Nephron progenitor cell (in vitro differentiated cells): ENCODE results near the gene CDH4.
"Not testable (repeated sequence)": the region's sequence is repeated elsewhere in the genome, so short reads cannot be mapped to it uniquely, and the experiment has no call there.

Source experiments
- DNase-seq: peaks from one replicate; pipeline ENCODE4 v3.0.0; 2021
- H3K27ac Mint-ChIP-seq: 2 replicates; pipeline ENCODE4 v1.8.0; 2021; ENCODE audit warnings: mild to moderate bottlenecking, moderate library complexity, mixed read lengths
- H3K27me3 Mint-ChIP-seq: 2 replicates; pipeline ENCODE4 v1.8.0; 2021; ENCODE audit warnings: mild to moderate bottlenecking, low read depth, mixed read lengths; ENCODE audit not compliant: poor library complexity
- H3K36me3 Mint-ChIP-seq: 2 replicates; pipeline ENCODE4 v1.8.0; 2021; ENCODE audit warnings: low read depth, mixed read lengths
- H3K4me1 Mint-ChIP-seq: 2 replicates; pipeline ENCODE4 v1.8.0; 2021; ENCODE audit warnings: mixed read lengths
- H3K4me3 Mint-ChIP-seq: 2 replicates; pipeline ENCODE4 v1.8.0; 2021; ENCODE audit warnings: mild to moderate bottlenecking, moderate library complexity, mixed read lengths
- H3K9me3 Mint-ChIP-seq: 2 replicates; pipeline ENCODE4 v1.8.0; 2021; ENCODE audit warnings: mild to moderate bottlenecking, moderate library complexity, mixed read lengths
- TF ChIP-seq, protein P1 (sequence below): fragments of 200-600 bp; sonication (generic); IDR thresholded peaks from 2 replicates; pipeline ENCODE4 v1.5.0; 2021; ENCODE audit warnings: antibody characterized with exemption

The CDH4 gene

GRCh38 chr20:61399433-61399832, 147.4 kb downstream of the CDH4 start:
- no peak for DNase-seq
- Mint-ChIP-seq H3K9me3 (no peaks in the 10 kb centered on the region), H3K4me3 (no peak overlapping the region), H3K27ac (no peak overlapping the region), H3K4me1 (no peaks in the 10 kb centered on the region), H3K27me3 (no peaks in the 10 kb centered on the region), H3K36me3 (no peaks in the 10 kb centered on the region)
- TF ChIP-seq, protein P1, sequence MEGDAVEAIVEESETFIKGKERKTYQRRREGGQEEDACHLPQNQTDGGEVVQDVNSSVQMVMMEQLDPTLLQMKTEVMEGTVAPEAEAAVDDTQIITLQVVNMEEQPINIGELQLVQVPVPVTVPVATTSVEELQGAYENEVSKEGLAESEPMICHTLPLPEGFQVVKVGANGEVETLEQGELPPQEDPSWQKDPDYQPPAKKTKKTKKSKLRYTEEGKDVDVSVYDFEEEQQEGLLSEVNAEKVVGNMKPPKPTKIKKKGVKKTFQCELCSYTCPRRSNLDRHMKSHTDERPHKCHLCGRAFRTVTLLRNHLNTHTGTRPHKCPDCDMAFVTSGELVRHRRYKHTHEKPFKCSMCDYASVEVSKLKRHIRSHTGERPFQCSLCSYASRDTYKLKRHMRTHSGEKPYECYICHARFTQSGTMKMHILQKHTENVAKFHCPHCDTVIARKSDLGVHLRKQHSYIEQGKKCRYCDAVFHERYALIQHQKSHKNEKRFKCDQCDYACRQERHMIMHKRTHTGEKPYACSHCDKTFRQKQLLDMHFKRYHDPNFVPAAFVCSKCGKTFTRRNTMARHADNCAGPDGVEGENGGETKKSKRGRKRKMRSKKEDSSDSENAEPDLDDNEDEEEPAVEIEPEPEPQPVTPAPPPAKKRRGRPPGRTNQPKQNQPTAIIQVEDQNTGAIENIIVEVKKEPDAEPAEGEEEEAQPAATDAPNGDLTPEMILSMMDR: no peak

- DNase-seq: no peak
- Mint-ChIP-seq H3K36me3 (no peaks in the 10 kb centered on the region), H3K9me3 (no peaks in the 10 kb centered on the region), H3K27me3 (no peaks in the 10 kb centered on the region), H3K4me3 (no peak overlapping the region), H3K27ac (no peak overlapping the region), H3K4me1 (no peaks in the 10 kb centered on the region)
- TF ChIP-seq, protein P1: no peak
Observed at GRCh38 chr20:61400499-61400898, 148.4 kb downstream of the CDH4 start.

DNA sequence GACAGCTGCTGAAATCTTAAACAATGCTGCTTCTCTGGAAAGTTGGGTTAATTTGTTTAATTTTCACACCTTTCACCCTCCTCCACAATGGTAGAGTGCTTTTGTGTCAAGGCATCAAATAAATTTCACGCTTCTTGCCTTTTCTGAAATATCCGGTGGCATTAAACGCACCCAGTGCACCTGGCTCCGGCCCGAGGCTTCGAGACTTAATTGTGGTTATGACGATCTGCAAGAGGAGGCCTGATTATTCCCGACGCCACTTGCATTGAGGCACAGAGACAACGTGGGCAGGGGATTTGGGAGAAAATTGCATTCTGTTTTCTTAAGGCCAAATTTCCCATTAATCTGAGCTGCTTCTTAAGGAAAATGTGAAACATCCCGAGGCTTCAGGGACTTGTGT, 152.2 kb downstream of the CDH4 start:
- no peak overlapping the region for H3K27ac Mint-ChIP-seq
- peaks cover 13% of the 10 kb centered on the region for H3K9me3 Mint-ChIP-seq
- DNase-seq: no peak
- TF ChIP-seq, protein P1: no peak
- H3K4me1 Mint-ChIP-seq: no peaks in the 10 kb centered on the region
- no peak overlapping the region for H3K4me3 Mint-ChIP-seq
- peaks cover 2% of the 10 kb centered on the region for H3K27me3 Mint-ChIP-seq
- peaks cover 9% of the 10 kb centered on the region for H3K36me3 Mint-ChIP-seq

DNA sequence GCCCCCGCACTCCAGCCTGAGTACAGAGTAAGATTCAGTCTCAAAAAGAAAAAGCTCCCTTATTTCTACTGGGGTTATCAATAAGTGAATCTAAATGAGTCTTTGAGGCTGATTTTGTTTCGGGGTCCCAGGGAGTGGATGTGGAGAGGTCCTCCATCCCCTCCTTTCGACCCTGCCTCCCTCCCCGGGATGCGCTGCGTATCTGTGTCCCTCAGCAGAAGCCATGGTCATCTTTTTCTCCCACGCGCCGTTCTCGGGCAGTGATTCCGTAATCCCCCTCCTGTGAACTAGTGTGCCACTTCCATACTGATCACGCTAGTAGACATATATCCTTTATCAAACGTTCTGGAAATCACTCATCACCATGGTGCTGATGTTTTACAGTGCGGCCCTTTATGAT, 152.9 kb downstream of the CDH4 start:
- Mint-ChIP-seq H3K36me3 (peaks cover 9% of the 10 kb centered on the region), H3K9me3 (peaks cover 13% of the 10 kb centered on the region)

DNA sequence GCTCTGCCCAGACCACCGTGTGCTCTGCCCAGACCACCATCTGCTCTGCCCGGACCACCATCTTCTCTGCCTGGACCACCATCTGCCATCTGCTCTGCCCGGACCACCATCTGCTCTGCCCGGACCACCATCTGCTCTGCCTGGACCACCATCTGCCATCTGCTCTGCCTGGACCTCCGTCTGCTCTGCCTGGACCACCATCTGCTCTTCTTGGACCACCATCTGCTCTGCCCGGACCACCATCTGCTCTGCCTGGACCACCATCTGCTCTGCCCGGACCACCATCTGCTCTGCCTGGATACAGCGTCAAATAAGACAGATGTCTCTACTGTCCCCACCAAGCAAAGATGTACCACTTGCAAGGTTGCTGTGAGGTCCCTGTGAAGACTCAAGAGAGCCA, 154.7 kb downstream of the CDH4 start:
- H3K4me1 Mint-ChIP-seq, H3K27me3 Mint-ChIP-seq, DNase-seq, H3K36me3 Mint-ChIP-seq, H3K4me3 Mint-ChIP-seq: not testable (repeated sequence)
- peaks cover 13% of the 10 kb centered on the region for H3K9me3 Mint-ChIP-seq
- H3K27ac Mint-ChIP-seq: peak overlapping the region; percentile 11

More for the DNA sequence above, 152.9 kb downstream of the CDH4 start:
- no peak for DNase-seq
- TF ChIP-seq, protein P1: no peak
- Mint-ChIP-seq H3K27me3 (peaks cover 4% of the 10 kb centered on the region), H3K4me1 (no peaks in the 10 kb centered on the region), H3K4me3 (no peak overlapping the region), H3K27ac (no peak overlapping the region)

DNA sequence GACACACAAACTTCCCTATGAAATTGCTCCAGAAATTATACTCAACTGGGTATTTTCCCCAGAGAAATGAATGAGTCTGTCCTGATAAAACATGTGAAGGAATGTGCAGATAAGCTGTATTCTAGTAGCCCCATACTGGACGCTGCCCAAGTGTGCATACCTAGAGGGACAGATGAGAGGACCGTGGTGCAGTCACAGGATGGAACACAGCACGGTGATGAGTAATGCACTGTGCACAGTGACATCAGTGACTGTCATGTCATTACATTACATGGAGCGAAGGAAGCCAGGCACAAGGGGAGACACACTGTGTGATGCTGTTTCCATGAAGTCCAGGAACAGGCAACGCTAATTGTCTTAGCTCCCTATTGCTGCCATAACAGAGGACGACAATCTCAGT, 155.5 kb downstream of the CDH4 start:
- DNase-seq: no peak
- no peak overlapping the region for H3K27ac Mint-ChIP-seq
- TF ChIP-seq, protein P1: no peak
- peaks cover 4% of the 10 kb centered on the region for H3K27me3 Mint-ChIP-seq
- peaks cover 13% of the 10 kb centered on the region for H3K9me3 Mint-ChIP-seq
- peaks cover 9% of the 10 kb centered on the region for H3K36me3 Mint-ChIP-seq
- H3K4me1 Mint-ChIP-seq: no peaks in the 10 kb centered on the region
- no peak overlapping the region for H3K4me3 Mint-ChIP-seq
